T-helper 22 cell (primary cell): Measurements from ENCODE around the gene CXCR4.
"Not testable (repeated sequence)": the region's sequence is repeated elsewhere in the genome, so short reads cannot be mapped to it uniquely, and the experiment has no call there.

Experiments used
- DNase-seq: peaks from one replicate; pipeline ENCODE4 v3.0.0-alpha.2; 2020; ENCODE audit warnings: low read depth

Gene CXCR4

DNA sequence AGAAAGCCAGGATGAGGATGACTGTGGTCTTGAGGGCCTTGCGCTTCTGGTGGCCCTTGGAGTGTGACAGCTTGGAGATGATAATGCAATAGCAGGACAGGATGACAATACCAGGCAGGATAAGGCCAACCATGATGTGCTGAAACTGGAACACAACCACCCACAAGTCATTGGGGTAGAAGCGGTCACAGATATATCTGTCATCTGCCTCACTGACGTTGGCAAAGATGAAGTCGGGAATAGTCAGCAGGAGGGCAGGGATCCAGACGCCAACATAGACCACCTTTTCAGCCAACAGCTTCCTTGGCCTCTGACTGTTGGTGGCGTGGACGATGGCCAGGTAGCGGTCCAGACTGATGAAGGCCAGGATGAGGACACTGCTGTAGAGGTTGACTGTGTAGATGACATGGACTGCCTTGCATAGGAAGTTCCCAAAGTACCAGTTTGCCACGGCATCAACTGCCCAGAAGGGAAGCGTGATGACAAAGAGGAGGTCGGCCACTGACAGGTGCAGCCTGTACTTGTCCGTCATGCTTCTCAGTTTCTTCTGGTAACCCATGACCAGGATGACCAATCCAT lies 2.7 kb downstream of the CXCR4 start:
- DNase-seq: no peak

DNA sequence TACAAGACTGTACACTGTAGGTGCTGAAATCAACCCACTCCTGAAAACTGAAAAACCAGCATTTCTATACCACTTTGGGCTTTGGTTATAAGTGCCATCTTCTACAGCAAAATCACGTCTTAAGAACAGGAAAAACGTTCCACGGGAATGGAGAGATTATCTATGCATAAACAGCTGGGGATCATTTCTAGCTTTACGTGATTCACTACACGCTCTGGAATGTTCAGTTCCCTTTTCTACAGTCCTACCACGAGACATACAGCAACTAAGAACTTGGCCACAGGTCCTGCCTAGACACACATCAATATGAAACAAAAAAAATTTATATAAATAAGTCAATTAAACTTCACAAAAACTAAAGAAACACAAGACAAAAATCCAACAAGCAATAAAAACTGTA lies 3.6 kb downstream of the CXCR4 start:
- no peak for DNase-seq

DNA sequence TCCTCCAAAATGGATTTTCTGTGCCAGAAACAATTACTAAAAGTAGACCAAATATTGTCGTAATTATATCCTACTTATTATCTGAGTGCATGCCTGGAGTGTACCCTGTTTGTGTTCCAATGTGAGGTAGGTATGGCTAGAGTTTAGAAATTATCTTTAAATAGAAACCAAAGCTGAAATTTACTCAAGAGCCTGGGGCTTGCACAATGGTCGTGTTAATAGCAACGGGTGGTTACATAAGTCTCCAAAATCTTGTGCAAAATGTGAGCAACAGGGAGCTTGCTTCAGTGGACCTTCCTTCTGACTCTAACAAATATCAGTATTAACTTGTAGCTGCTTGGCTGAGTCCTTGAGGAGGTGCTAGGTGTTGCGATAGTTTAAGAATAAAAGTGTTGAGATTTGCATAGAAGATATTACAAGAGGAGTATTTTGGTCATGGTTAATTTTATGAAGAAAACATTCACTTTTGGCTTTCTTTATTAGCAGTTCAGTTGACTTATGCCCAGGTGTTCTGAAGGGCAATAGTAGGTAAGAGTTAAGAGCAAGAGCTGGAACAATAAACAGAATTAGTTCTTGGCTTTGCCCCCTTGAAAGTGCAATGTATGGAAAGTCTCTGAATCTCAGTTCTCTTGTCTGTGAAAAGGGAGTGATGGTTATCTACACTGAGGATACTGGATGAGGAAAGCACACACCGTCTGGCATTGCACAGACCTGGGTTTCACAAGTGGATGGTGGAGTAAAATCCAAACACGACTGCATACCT lies 4.6 kb downstream of the CXCR4 start:
- no peak for DNase-seq

DNA sequence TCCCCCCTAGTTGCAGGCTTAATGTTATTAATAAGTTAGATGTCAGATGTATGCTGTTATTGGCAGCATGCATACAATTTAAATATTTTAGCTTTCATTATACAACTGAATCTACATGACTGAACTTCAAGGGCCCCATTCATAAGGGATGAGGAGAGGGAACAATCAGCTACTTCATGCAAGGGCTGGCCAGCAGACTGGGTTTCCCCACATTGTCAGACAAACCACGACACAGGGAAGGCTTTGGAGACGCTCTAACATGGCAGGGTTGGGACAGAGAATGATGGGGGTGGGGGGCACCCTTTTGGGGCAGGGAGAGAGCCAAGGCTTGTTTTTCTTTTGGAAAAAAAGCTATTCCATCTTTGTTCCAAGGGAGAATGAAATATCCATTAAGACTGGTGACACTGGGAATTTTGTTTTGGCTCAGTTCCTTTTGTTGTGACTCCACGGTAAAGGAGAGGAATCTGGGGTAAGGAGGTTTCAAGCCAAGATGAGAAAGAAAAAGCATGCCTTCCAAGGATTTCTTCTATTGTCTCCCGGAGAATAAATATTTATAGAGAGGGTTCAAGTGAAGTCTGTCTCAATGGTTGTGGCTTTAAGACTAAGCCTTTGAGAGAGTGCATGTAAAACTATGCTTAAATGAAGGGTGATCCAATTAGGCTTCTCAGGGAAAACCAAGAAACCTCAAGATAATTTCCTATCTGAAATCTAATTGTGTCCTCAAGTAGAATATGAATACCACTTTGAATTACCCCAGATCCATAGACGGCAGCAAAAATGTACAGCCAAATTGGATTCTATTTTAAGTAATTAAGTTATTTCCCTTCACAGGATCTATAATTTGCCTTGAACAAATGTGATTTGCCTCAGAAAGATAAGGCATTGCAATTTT lies 5.4 kb downstream of the CXCR4 start:
- DNase-seq: no peak

- no peak for DNase-seq
Observed at GRCh38 chr2:136111711-136112110, 6.2 kb downstream of the CXCR4 start.

DNA sequence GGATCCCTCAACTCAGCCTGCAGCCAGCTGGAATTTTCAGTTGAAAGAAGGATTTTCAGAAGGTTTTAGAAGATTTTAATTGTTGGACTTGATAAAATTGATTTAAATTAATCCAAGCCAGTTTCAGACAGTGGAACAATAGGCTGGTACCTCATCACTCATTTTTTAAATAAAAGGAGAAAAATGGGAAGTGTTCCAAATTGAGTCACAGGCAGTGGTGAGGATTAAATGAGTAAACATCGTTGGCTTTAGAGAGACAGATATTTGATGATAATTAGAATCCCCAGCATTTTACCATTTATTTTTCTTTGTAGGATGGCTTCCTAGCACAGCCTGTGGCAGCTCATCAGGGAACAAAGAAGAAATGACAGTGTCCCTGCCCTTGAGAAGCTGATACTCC lies 7.4 kb downstream of the CXCR4 start:
- DNase-seq: no peak

- DNase-seq: no peak
Observed at GRCh38 chr2:136108463-136108862, 9.5 kb downstream of the CXCR4 start.

- no peak for DNase-seq
Observed at GRCh38 chr2:136107051-136108033, 10.6 kb downstream of the CXCR4 start.

DNA sequence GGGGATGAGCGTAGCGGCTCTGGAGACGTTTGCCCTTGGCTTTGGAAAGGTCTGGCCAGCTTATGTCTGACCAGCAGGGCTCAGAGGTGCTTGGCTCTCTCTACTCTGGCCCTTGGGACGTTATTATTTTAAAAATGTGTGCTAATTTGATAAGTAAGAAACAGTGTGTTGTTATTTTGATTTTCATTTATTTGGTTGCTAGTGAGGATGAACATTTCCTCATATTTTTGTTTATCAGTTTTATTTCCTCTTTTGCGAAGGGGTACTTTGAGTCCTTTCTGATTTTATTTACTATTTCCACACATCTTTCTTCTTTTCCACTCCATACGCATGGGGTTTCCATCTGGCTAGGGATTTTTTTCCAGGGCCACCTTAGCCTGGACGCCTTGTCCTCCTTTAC lies 11.4 kb downstream of the CXCR4 start:
- no peak for DNase-seq

DNA sequence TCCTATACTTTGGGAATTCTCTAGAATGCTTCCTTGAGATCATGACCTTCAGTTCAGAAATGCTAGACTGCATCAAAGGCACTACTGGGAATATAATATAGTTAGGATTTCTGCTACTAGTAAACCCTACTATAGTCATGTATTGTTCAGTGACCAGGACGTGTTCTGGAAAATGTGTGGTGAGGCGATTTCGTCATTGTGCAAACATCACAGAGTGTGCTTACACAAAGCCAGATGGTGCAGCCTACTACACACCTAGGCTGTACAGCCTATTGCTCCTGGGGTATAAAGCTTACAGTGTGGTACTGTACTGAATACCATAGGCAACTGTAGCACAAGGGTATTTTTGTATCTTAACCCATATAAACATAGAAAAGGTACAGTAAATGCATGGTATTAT lies 13.0 kb downstream of the CXCR4 start:
- DNase-seq: no peak

GRCh38 chr2:136101042-136101441 lies 16.9 kb downstream of the CXCR4 start:
- no peak for DNase-seq

DNA sequence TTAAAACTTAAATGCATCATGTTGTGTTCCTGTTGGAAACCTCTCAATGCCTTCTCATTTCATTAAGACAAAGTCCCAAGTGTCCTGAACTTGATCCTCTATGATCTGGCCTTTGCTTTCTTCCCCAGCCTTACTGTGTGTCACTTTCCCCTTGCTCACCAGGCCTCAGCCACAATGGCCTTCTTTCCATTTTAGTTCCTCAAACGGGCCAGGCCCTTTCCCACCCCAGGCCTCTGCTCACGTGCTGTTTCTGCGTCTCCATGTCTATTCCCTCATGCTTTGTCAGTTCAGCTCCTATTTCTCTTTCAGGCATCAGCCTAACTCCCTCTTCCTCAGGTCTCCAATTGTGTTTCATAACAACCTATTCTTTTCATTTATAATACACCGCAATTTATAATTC lies 19.5 kb downstream of the CXCR4 start:
- DNase-seq: no peak

- no peak for DNase-seq
Observed at GRCh38 chr2:136093583-136093982, 24.4 kb downstream of the CXCR4 start.

DNA sequence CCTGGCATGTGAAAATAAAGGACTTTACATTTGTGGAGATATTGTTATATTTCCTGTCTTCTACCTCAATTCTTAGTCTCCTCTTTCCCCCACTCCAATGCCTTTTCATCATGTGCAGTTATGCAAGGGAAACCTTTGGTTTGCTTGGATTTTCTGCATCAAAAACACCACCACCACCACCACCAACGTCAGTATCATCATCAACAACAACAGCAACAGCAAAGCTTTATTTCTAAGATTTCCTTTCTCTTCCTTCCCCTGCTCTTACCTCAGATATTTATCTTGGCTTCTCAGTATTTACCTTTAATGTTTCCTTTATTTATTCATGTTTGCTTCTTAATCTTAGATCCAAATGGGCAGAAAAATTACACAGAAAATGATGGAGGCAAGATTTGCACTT lies 26.1 kb downstream of the CXCR4 start:
- no peak for DNase-seq

- DNase-seq: not testable (repeated sequence)
Observed at GRCh38 chr2:136087901-136088460, 30.0 kb downstream of the CXCR4 start.

DNA sequence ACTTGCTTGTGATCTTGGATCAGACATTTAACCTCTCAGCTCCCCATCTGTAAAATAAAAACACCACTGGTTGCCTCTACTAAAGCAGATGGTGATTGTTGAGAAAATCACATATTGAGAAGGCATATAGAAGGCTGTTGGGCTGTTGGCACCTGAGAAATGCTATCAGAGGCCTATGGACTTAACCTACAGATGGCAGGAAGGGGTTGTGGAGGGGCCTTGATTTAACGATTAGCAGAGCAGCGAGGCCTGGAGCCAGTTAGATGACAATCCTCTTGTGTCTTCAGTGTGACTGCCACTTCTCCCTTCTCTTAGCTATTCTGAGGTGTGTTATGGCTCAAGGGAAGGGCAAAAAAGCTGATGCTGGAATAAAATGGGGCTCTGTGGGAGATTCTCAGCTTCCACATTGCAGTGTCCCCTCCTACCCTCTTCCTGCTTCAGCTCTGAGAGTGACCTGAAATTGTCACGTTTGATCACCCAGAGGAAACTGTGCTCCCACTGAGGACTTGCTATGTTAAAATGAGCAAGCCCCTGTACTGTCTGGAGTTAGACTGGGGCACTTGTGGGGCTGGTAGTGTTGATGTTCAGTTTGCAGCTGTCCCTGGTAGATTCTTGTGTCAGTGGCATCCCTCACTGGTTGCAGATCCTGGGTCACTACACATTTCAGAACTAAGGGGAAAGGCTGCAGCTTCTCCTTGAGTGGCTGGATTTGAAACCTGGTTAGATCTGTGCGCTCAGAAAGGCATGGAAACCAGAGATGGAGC lies 31.5 kb downstream of the CXCR4 start:
- DNase-seq: no peak

- no peak for DNase-seq
Observed at GRCh38 chr2:136085453-136086209, 32.3 kb downstream of the CXCR4 start.

- DNase-seq: no peak
Observed at GRCh38 chr2:136081582-136082210, 36.3 kb downstream of the CXCR4 start.

GRCh38 chr2:136080114-136080513 lies 37.8 kb downstream of the CXCR4 start:
- DNase-seq: no peak
